KOPT-K1 (cell line): ENCODE data around the gene CLIP4.

Experiments
- H3K27ac ChIP-seq: fragments of 200-600 bp; sonication (generic); 2 replicates; pipeline ENCODE4 v1.5.1; 2016; ENCODE audit warnings: antibody characterized with exemption, mild to moderate bottlenecking, low read depth, low read length; ENCODE audit not compliant: poor library complexity, severe bottlenecking
- H3K36me3 ChIP-seq: fragments of 200-600 bp; sonication (generic); 2 replicates; pipeline ENCODE4 v1.5.1; 2017; ENCODE audit warnings: antibody characterized with exemption, mild to moderate bottlenecking, low read length, moderate library complexity; ENCODE audit not compliant: insufficient read depth
- H3K9me3 ChIP-seq: fragments of 200-600 bp; sonication (generic); 2 replicates; pipeline ENCODE4 v1.5.1; 2017; ENCODE audit warnings: antibody characterized with exemption, low read length, mild to moderate bottlenecking; ENCODE audit not compliant: insufficient read depth, poor library complexity, severe bottlenecking

CLIP4 gene

GRCh38 chr2:29114946-29115609 lies at the start of gene CLIP4:
CLIP4 (plus strand) TSS chr2:29115415; CDS start chr2:29121389, 5,974 bp downstream.
- Histone ChIP-seq H3K9me3 (no peaks in the 10 kb centered on the region), H3K27ac (peak within 1 kb of the TSS; percentile 82), H3K36me3 (no peaks in the 10 kb centered on the region)

- Histone ChIP-seq H3K27ac (no peak overlapping the region), H3K36me3 (no peaks in the 10 kb centered on the region), H3K9me3 (no peaks in the 10 kb centered on the region)
Measured at GRCh38 chr2:29066271-29066860, 48.8 kb upstream of the CLIP4 start.

GRCh38 chr2:29066997-29067605 lies 48.1 kb upstream of the CLIP4 start:
- Histone ChIP-seq H3K36me3 (no peaks in the 10 kb centered on the region), H3K27ac (no peak overlapping the region), H3K9me3 (no peaks in the 10 kb centered on the region)

- no peaks in the 10 kb centered on the region for H3K9me3 ChIP-seq
- H3K36me3 ChIP-seq, result no peaks in the 10 kb centered on the region
- no peak overlapping the region for H3K27ac ChIP-seq
Measured at GRCh38 chr2:29068513-29068912, 46.7 kb upstream of the CLIP4 start.

GRCh38 chr2:29070526-29070925 lies 44.7 kb upstream of the CLIP4 start:
- Histone ChIP-seq H3K9me3 (no peaks in the 10 kb centered on the region), H3K36me3 (no peaks in the 10 kb centered on the region), H3K27ac (no peak overlapping the region)

- Histone ChIP-seq H3K36me3 (no peaks in the 10 kb centered on the region), H3K9me3 (no peaks in the 10 kb centered on the region), H3K27ac (no peak overlapping the region)
Measured at GRCh38 chr2:29071032-29071975, 43.9 kb upstream of the CLIP4 start.

GRCh38 chr2:29072251-29072650 lies 43.0 kb upstream of the CLIP4 start:
- no peaks in the 10 kb centered on the region for H3K9me3 ChIP-seq
- H3K27ac ChIP-seq, result no peak overlapping the region
- H3K36me3 ChIP-seq, result no peaks in the 10 kb centered on the region

- Histone ChIP-seq H3K36me3 (no peaks in the 10 kb centered on the region), H3K27ac (no peak overlapping the region), H3K9me3 (no peaks in the 10 kb centered on the region)
Measured at GRCh38 chr2:29072971-29073725, 42.1 kb upstream of the CLIP4 start.

GRCh38 chr2:29073933-29074332 lies 41.3 kb upstream of the CLIP4 start:
- no peaks in the 10 kb centered on the region for H3K9me3 ChIP-seq
- no peak overlapping the region for H3K27ac ChIP-seq
- no peaks in the 10 kb centered on the region for H3K36me3 ChIP-seq

- Histone ChIP-seq H3K36me3 (no peaks in the 10 kb centered on the region), H3K9me3 (peaks cover 5% of the 10 kb centered on the region), H3K27ac (no peak within 1 kb of the TSS)
Measured at GRCh38 chr2:29074411-29074810, 40.8 kb upstream of the CLIP4 start, which contains the start of gene PCARE. PCARE (minus strand) TSS chr2:29074523; CDS start chr2:29074261, 262 bp downstream.

GRCh38 chr2:29075894-29076705 lies 39.1 kb upstream of the CLIP4 start:
- Histone ChIP-seq H3K36me3 (no peaks in the 10 kb centered on the region), H3K27ac (no peak overlapping the region), H3K9me3 (peaks cover 21% of the 10 kb centered on the region)

GRCh38 chr2:29079887-29080286 lies 35.3 kb upstream of the CLIP4 start:
- Histone ChIP-seq H3K36me3 (no peaks in the 10 kb centered on the region), H3K9me3 (peaks cover 24% of the 10 kb centered on the region), H3K27ac (no peak overlapping the region)

GRCh38 chr2:29080886-29081743 lies 34.1 kb upstream of the CLIP4 start:
- H3K27ac ChIP-seq, result no peak overlapping the region
- no peaks in the 10 kb centered on the region for H3K36me3 ChIP-seq
- peaks cover 24% of the 10 kb centered on the region for H3K9me3 ChIP-seq
